Heart left ventricle (tissue), 13 donors: ENCODE results near the gene CNFN.

Experiments used
- CTCF ChIP-seq, 12 donors: fragments of 200-600 bp; sonication (generic) in 4 of 12; IDR thresholded peaks; one replicate each; pipeline versions ENCODE4 v1.5.0 to v1.8.0; 2018 to 2022; ENCODE audit warnings: antibody characterized with exemption in 12 of 12, mild to moderate bottlenecking in 5 of 12
- POLR2A ChIP-seq, 2 donors: fragments of 450-650 bp; IDR thresholded peaks; one replicate each; pipeline ENCODE4 v1.6.1; 2017; ENCODE audit warnings: antibody characterized with exemption in 2 of 2, mild to moderate bottlenecking in 2 of 2, moderate library complexity in 2 of 2
- donor health status: ischemic (EF 13 %, LVEDD 7.1; RV severe dilation, severe dysfunction).
- donor health status: DM: no; HTN: yes; CAD: no.
- donor health status: DM: no; HTN: no; CAD: no.
- donor health status: ischemic (EF 25% LVEDD 6.9; RV normal size, moderate dysfunction).
- donor health status: ischemic (EF 25% LVEDD 5.7; RV mildly dilated, moderate dysfunction).
- donor health status: ischemic (EF 35%, LVEDD 5.7; RV mildly dilated, moderate dysfunction).
- donor health status: nonischemic (EF 11% LVEDD 7.7; RV severe dilation, severe dysfunction).
- donor health status: DM: yes; HTN: yes; CAD: no.
- donor health status: PGD.
- donor health status: ischemic (EF 29% LVEDD 5.4; RV normal size, mild dysfunction).
- donor health status: nonischemic (EF 23%, LVEDD 6.1; RV moderate dilation, normal function).

GRCh38 chr19:42409477-42409876, 19.4 kb upstream of the CNFN start:
- TF ChIP-seq CTCF (IDR thresholded peaks at IDR 0.05) (no peak), POLR2A (IDR thresholded peaks at IDR 0.05) (no peak)
